ENCODE data around the gene LIN54. TPM values are rescaled to one million over a fixed set of nuclear protein-coding genes. Genes with fewer than 3 reads are reported as not detected.

The LIN54 gene
- total RNA-seq, 3 donors from 2014 or later, result 15.6 to 16.7 (median 15.8) TPM

DNA sequence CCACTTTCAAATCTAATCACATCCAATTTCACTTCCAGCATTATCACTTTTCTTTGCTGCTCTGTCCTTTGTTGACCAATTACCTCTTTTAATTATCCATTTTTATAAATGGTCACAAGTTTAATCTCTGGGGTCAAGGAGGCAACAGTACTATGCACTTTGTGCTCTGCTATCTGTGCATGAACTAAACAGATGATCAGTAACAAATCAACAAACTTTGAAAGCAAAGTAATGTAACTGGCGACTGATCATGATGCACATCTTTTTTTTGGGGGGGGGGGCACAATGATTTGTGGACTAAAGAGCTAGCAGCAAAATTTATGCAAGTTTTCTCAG is 118.2 kb downstream of the LIN54 start:
- peaks cover 26% of the 10 kb centered on the region for H3K4me1 ChIP-seq (ENCODE audit: low read depth)
- H3K4me3 ChIP-seq, result no peak overlapping the region
- no peak for ATAC-seq
- no peaks in the 10 kb centered on the region for H3K9me3 ChIP-seq
- peaks cover 4% of the 10 kb centered on the region for H3K36me3 ChIP-seq (ENCODE audit: low read depth)
- TF ChIP-seq, protein P1, sequence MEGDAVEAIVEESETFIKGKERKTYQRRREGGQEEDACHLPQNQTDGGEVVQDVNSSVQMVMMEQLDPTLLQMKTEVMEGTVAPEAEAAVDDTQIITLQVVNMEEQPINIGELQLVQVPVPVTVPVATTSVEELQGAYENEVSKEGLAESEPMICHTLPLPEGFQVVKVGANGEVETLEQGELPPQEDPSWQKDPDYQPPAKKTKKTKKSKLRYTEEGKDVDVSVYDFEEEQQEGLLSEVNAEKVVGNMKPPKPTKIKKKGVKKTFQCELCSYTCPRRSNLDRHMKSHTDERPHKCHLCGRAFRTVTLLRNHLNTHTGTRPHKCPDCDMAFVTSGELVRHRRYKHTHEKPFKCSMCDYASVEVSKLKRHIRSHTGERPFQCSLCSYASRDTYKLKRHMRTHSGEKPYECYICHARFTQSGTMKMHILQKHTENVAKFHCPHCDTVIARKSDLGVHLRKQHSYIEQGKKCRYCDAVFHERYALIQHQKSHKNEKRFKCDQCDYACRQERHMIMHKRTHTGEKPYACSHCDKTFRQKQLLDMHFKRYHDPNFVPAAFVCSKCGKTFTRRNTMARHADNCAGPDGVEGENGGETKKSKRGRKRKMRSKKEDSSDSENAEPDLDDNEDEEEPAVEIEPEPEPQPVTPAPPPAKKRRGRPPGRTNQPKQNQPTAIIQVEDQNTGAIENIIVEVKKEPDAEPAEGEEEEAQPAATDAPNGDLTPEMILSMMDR (IDR thresholded peaks at IDR 0.05), result no peak
- intact Hi-C loops (cut with DNase I, micrococcal nuclease), result loop anchor here in 1 of 2 donors (10.0 kb wide), 1 partner anchor 392 kb away; the partner anchor contains the start of gene COQ2
- no peak for DNase-seq

- H3K36me3 ChIP-seq (ENCODE audit: low read depth), result peaks cover 4% of the 10 kb centered on the region
- intact Hi-C loops (cut with DNase I, micrococcal nuclease), result loop anchor here in 1 of 2 donors (1.0 to 10.0 kb wide), 2 partner anchors 8 to 393 kb away; partner anchors contain the start of genes COQ2 and THAP9
- H3K4me3 ChIP-seq, result no peak overlapping the region
- ATAC-seq (peak; percentile 8), DNase-seq (no peak)
- H3K9me3 ChIP-seq, result no peaks in the 10 kb centered on the region
- TF ChIP-seq, protein P1 (IDR thresholded peaks at IDR 0.05), result no peak
- H3K4me1 ChIP-seq (ENCODE audit: low read depth), result peaks cover 22% of the 10 kb centered on the region
These were observed 118.7 kb downstream of the LIN54 start for GRCh38 chr4:82891707-82892466.

DNA sequence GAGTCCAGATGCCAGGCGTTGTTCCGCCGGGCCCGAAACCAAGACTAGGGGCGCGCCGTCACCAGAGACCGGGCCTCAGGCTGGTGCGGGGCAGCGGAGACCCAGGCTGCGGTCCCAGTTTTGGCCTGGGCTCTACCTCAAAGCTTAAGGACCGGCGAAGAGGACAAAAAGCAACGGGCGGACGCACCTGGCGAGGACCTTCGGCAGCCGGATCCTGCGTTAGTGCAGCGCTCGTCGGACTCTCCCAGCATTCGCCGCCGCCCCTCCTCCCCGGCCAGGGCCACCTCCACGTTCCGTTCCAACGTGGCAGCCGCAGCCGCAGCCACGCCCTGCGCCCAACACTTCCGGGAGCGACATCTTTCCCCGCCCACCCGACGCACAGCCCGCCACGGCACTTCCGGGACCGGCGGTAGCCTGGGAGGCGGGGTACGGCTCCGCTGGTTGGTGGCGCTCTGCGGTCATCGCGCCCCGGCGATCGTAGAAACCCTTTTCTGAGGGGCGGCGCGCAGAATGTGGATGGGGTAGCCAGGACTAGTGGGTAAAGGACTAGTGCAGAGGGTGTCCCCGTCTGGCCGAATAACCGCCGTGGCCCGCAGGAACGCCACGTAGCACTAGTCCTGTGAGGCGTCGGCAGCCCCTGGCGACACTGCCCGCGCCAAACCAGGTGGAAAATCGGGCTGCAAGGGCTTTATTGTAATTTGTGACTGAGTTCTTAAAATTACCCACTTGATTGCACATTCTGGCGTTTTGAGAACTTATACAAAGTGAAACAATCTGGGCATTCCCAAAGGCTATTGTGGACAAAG is 119.5 kb downstream of the LIN54 start, which contains the start of gene SEC31A:
Gene SEC31A (minus strand): TSS at position 253 of the 806 bp plus-strand sequence. CDS start 9,217 bp downstream, outside the sequence.
- peak within 1 kb of the TSS; percentile 74 for H3K4me3 ChIP-seq
- TF ChIP-seq, protein P1 (IDR thresholded peaks at IDR 0.05), result no peak
- peaks cover 25% of the 10 kb centered on the region for H3K4me1 ChIP-seq (ENCODE audit: low read depth)
- H3K36me3 ChIP-seq (ENCODE audit: low read depth), result peaks cover 4% of the 10 kb centered on the region
- H3K9me3 ChIP-seq, result no peaks in the 10 kb centered on the region
- intact Hi-C loops (cut with DNase I, micrococcal nuclease), result loop anchor here in 1 of 2 donors (1.0 to 10.0 kb wide), 2 partner anchors 9 to 394 kb away; partner anchors contain the start of genes COQ2 and THAP9
- DNase-seq (peak; percentile 98 to 99 (median 98)), ATAC-seq (peak; percentile 98)

DNA sequence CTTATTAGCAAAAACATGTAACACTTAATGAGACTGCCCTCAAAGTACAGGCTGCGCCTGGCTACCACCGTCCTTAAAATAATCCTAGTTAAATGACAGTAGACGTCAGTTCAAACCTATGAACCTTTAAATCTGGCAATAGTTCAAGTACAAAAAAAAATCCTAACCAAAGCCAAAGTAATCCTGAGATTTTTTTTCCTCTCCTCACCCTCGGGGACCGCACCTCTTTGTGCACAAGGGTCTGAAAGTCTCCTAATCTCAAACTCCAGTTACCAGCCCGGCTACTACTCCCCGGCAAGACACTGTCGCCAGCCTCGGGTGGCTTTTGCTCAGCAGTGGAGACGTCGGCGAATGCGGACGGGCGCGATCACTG is 120.1 kb downstream of the LIN54 start:
- ATAC-seq (peak; percentile 11), DNase-seq (no peak)
- Histone ChIP-seq H3K9me3 (no peaks in the 10 kb centered on the region), H3K36me3 (ENCODE audit: low read depth) (peaks cover 4% of the 10 kb centered on the region), H3K4me1 (ENCODE audit: low read depth) (peaks cover 31% of the 10 kb centered on the region), H3K4me3 (peak overlapping the region; percentile 74)
- intact Hi-C loops (cut with DNase I, micrococcal nuclease), result loop anchor here in 1 of 2 donors (10.0 kb wide), 1 partner anchor 394 kb away; the partner anchor contains the start of gene COQ2
- TF ChIP-seq, protein P1 (IDR thresholded peaks at IDR 0.05), result no peak

- DNase-seq (no peak), ATAC-seq (no peak)
- TF ChIP-seq, protein P1 (IDR thresholded peaks at IDR 0.05), result no peak
- intact Hi-C loops (cut with DNase I, micrococcal nuclease), result no loop called here
- H3K4me1 ChIP-seq (ENCODE audit: low read depth), result peaks cover 42% of the 10 kb centered on the region
- peaks cover 4% of the 10 kb centered on the region for H3K36me3 ChIP-seq (ENCODE audit: low read depth)
- no peak overlapping the region for H3K4me3 ChIP-seq
- H3K9me3 ChIP-seq, result no peaks in the 10 kb centered on the region
These were observed 121.3 kb downstream of the LIN54 start for GRCh38 chr4:82889287-82889686.

Measured in mucosa of descending colon (tissue), 3 donors.